ENCODE results near the gene BTBD9.
A peak's percentile ranks its signal among the peaks of the same experiment; 100 is the strongest.

BTBD9 gene

DNA sequence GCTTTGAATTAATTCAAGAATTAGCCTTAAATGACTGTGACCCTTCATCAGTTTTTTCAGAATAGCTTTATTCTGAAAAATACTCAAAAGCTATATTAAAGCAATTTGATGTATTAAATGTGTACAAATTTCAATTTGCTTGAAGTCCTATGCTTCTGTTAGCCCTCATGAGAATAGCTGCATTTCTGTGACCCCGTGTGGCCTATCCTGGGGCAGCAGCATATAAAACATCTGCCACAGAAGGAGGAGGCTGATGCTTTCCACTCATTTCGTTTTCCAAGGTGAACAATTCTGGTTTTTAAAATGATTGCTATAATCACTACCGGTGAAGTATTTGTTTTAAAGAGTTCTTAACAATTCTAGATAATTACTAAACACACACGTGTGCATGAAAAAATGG lies 360.3 kb downstream of the BTBD9 start:
- DNase-seq (ENCODE audit: low read depth) = no peak
- in situ Hi-C loops (cut with HindIII; ENCODE audit: low sequenced_read_pairs) = loop anchor here (10.0 kb wide), 1 partner anchor 125 kb away; no protein-coding TSS in a partner anchor

DNA sequence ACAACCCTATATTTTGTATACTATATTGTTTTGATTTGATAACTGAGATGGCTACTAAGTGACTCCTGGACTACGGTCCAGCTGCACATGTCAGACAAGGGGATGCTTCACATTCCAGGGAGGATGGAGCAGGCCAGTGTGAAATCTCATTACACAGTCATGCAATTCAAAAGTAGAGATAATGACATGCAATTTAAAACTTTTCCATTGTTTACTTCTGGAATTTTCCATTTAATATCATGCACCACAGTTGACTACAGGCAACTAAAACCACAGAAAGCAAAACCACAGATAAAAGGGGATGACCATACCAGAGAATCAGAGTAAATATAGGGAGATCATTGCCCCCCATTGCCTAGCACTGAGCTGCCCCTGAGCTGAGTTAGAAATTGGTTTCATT lies 366.4 kb downstream of the BTBD9 start:
- no peak overlapping the region for H3K4me3 ChIP-seq (ENCODE audit: low read depth, low read length)
- TF ChIP-seq, protein P1, sequence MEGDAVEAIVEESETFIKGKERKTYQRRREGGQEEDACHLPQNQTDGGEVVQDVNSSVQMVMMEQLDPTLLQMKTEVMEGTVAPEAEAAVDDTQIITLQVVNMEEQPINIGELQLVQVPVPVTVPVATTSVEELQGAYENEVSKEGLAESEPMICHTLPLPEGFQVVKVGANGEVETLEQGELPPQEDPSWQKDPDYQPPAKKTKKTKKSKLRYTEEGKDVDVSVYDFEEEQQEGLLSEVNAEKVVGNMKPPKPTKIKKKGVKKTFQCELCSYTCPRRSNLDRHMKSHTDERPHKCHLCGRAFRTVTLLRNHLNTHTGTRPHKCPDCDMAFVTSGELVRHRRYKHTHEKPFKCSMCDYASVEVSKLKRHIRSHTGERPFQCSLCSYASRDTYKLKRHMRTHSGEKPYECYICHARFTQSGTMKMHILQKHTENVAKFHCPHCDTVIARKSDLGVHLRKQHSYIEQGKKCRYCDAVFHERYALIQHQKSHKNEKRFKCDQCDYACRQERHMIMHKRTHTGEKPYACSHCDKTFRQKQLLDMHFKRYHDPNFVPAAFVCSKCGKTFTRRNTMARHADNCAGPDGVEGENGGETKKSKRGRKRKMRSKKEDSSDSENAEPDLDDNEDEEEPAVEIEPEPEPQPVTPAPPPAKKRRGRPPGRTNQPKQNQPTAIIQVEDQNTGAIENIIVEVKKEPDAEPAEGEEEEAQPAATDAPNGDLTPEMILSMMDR (IDR thresholded peaks at IDR 0.05; ENCODE audit: low read depth, low read length, missing control alignments) = no peak
- in situ Hi-C loops (cut with HindIII; ENCODE audit: low sequenced_read_pairs) = loop anchor here (10.0 kb wide), 1 partner anchor 119 kb away; no protein-coding TSS in a partner anchor
- peak; percentile 71 for DNase-seq (ENCODE audit: low read depth)

More for the DNA sequence above, 360.3 kb downstream of the BTBD9 start:
- TF ChIP-seq, protein P1 (IDR thresholded peaks at IDR 0.05; ENCODE audit: low read depth, low read length, missing control alignments) = no peak
- H3K4me3 ChIP-seq (ENCODE audit: low read depth, low read length) = no peak overlapping the region

DNA sequence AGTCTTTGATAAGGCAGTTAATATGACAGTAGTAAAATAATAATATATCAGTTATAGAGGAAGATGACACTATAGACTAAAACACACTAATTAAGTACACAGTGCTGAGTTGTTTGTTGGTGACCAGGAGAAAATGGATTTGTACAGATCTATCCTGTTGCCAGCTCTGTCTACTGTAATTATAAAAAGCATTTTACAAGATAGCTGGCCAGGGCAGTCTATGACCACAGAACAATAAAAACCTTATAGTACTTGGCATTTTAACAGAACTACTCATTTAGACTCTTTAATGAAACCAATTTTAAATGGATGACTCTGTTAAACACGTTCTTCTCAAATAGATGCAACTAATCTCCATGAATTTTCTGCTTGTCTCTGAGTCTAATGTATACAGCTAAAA lies 367.5 kb downstream of the BTBD9 start:
- DNase-seq (ENCODE audit: low read depth) = no peak
- in situ Hi-C loops (cut with HindIII; ENCODE audit: low sequenced_read_pairs) = loop anchor here (10.0 kb wide), 1 partner anchor 117 kb away; no protein-coding TSS in a partner anchor
- TF ChIP-seq, protein P1 (IDR thresholded peaks at IDR 0.05; ENCODE audit: low read depth, low read length, missing control alignments) = no peak
- no peak overlapping the region for H3K4me3 ChIP-seq (ENCODE audit: low read depth, low read length)

DNA sequence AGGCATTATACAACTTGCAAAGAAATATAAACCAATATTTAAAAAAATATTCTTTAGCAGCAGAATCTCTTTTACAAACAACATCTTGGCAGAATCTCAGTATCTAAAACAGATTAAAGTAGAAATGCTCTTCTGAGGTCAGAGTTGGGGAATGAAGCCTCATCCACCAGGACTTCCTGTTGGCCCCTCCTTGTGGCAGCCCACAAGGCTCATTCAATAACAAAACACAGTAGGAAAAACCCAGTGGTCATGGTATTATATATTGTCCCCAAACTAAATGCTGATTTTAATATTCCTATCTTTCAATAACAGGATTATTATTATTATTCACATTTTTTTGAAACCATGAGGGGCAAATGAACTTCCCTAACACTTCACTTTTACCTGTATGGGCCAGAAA lies 368.6 kb downstream of the BTBD9 start:
- TF ChIP-seq, protein P1 (IDR thresholded peaks at IDR 0.05; ENCODE audit: low read depth, low read length, missing control alignments) = no peak
- DNase-seq (ENCODE audit: low read depth) = no peak
- H3K4me3 ChIP-seq (ENCODE audit: low read depth, low read length) = no peak overlapping the region
- in situ Hi-C loops (cut with HindIII; ENCODE audit: low sequenced_read_pairs) = loop anchor here (10.0 kb wide), 1 partner anchor 116 kb away; no protein-coding TSS in a partner anchor

DNA sequence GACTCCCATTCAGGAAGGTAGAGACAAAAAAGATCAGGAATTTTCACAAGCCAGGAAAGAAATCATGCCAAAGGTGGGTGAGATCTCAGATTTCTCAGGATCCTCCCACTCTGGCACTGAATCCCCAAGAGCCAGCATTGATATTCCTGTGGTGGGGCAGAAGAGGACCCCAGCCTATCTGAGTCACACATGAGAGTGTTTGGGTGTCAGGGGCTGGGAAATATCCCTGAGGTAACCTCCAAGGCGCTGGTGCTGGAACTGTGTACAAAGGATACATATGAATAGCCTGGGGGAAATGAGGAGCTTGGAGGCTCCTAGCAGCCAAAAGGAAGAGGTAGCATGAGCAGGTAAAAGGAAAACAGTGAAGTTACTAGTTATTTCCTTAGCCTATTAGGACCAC lies 369.4 kb downstream of the BTBD9 start:
- no peak overlapping the region for H3K4me3 ChIP-seq (ENCODE audit: low read depth, low read length)
- no peak for DNase-seq (ENCODE audit: low read depth)
- in situ Hi-C loops (cut with HindIII; ENCODE audit: low sequenced_read_pairs) = loop anchor here (10.0 kb wide), 1 partner anchor 116 kb away; no protein-coding TSS in a partner anchor
- TF ChIP-seq, protein P1 (IDR thresholded peaks at IDR 0.05; ENCODE audit: low read depth, low read length, missing control alignments) = no peak

DNA sequence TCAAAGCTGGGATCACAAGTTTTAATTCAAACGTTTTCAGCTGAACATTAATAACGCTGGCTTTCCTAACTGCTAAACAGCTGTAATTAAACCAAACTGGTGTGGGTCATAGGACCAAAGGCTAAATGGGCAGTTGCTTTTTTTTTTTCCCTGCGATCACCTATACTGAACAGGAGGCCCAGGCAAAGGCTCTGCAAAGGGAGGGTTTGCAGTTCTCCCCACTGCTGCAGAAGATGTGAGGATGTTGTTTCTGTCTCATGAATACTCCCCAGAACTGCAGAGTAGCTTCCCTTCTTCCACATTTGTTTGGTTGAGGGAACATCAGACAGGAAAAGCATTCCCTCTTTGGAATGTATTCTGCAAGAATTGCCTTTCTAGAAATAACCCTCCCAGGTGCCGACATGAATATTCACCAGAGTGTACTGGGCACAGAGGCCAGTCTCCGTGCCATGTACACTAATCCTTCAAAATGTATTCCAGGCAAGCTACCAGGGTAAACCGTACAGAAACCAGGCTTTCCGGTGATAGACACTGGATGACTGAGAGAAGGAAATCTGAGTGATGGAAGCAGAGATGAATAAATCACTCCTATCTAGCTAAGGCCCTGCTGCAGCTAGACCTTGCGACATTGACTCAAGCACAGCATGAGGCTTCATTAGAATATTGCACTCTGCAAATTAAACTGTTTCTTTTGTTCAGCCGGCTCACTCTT lies 370.1 kb downstream of the BTBD9 start:
- TF ChIP-seq, protein P1 (IDR thresholded peaks at IDR 0.05; ENCODE audit: low read depth, low read length, missing control alignments) = no peak
- in situ Hi-C loops (cut with HindIII; ENCODE audit: low sequenced_read_pairs) = loop anchor here (10.0 kb wide), 1 partner anchor 115 kb away; no protein-coding TSS in a partner anchor
- no peak for DNase-seq (ENCODE audit: low read depth)
- H3K4me3 ChIP-seq (ENCODE audit: low read depth, low read length) = no peak overlapping the region
